ENCODE measurements around the gene EEFSEC.

EEFSEC gene

GRCh38 chr3:128182656-128183055 lies 29.4 kb downstream of the EEFSEC start:
- DNase-seq (ENCODE audit: low read depth): no peak

DNA sequence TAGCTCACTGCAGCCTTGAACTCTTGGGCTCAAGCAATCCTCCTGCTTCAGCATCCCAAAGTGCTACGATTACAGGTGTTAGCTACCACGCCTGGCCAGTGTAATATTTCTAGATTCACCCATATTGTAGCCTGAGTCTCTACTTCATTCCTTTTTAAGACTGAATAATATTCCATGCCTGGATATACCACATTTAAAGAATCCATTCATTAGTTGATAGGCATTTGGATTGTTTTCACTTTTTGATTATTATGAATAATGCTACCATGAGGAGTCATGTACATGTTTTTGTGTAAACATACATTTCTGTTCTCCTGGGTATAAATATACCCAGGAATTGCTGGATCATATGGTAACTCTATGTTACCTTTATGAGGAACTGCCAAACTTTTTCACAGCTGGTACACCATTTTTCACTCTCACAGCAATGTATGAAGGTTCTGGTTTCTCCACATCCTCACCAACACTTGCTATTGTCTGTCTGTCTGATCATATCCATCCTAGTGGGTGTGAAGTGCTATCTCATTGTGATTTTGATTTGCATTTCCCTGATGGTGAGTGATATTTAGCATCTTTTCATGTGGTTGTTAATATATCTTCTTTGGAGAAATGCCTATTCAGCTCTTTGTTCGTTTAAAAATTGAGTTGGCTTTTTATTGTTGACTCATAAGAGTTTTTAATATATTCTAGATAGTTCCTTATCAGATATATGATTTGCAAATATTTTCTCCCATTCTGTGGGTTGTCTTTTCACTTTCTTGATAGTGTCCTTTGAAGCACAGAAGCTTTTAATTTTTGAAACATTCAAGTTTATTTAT lies 32.6 kb downstream of the EEFSEC start:
- no peak for DNase-seq (ENCODE audit: low read depth)

- DNase-seq (ENCODE audit: low read depth): no peak
Observed at GRCh38 chr3:128187495-128187894, 34.2 kb downstream of the EEFSEC start.

- no peak for DNase-seq (ENCODE audit: low read depth)
Observed at GRCh38 chr3:128188326-128188725, 35.0 kb downstream of the EEFSEC start.

DNA sequence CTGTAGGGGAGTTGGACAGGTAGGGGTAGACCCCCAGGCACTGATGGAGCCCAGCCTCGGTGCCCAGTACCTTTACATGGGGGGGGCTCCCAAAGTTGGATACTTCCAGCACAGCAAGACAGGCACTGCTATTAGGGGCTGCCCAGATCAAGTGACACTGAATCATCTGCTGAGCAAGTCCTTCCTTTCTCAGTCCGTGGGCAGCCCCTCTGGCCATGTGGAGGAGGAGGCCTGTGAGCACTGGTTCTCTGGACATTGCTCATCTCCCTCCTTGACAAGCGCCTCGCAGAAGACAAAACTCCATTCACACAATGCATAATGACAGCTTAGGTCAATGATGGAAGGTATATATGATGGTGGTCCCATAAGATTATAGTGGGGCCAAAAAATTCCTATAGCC lies 35.7 kb downstream of the EEFSEC start:
- no peak for DNase-seq (ENCODE audit: low read depth)

DNA sequence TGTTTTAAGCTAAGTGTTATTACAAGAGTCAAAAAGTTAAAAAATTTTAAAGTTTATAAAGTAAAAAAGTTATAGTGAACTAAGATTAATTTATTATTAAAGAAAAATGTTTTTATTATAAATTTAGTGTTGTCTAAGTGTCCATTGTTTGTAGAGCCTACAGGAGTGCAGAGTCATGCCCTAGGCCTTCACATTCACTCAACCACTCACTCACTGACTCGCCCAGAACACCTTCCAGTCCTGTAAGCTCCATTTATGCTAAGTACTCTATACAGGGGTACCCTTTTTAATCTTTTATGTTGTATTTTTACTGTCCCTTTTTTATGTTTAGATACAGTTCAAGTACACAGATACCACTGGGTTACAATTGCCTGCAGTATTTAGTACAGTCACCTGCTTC lies 37.2 kb downstream of the EEFSEC start:
- DNase-seq (ENCODE audit: low read depth): peak; percentile 13

DNA sequence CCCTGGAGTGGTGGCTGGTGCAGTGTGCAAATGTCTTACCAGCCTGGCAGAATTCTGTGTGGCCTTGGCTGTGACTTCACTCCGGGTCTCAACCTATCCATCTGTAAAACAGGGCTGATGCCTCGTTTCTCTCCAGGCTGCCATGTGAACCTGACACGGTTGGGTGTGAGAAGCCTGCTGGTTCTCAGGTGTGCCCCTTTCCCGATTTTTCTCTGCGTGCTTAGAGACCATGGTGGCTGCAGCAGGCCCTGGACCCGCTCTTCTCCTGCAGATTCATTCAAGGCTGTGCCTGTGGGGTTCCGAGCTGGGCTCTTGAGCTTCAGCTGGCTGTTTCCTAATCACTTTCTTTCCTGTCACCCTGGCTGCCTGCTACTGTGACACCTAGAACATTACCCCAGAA lies 38.9 kb downstream of the EEFSEC start:
- DNase-seq (ENCODE audit: low read depth): no peak

DNA sequence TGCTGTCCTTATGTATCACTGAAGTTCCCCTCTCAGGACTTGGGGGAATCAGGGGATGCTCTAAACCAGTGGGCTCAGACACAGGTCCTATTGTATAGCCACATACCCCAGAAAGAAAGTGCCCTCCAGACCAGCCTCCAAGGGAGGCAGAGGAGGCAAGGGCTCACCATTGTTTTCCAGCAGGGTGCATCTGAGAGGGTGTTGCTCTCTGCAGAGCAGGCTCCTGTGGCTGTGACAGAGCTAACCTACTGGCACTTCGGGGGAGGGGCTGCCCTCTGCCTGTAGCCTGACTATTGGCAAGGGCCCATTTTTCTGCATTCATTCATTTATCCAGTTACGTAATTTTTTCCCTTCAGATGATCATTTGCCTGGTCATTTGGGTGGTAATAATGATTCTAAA lies 39.9 kb downstream of the EEFSEC start:
- no peak for DNase-seq (ENCODE audit: low read depth)

- no peak for DNase-seq (ENCODE audit: low read depth)
Observed at GRCh38 chr3:128194843-128195242, 41.6 kb downstream of the EEFSEC start.

- no peak for DNase-seq (ENCODE audit: low read depth)
Observed at GRCh38 chr3:128195369-128195768, 42.1 kb downstream of the EEFSEC start.

DNA sequence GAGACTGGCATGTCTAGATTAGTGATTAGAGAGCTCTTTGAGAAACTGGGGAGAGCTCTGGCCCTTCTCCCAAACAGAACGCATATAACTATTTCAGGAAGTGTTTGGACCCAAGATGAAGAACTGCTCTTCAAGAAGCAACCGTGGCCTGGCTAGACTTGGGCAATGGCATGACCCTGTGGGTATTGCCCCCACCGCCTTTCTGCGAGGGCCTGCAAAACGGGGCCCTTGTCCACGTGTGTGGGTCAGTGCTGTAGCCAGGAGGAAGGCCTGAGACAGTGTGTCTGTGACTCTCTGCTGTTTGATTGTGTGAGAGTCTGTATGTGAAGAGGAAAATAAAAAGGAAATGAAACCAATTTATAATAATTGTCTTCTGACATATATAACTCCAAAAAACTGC lies 42.5 kb downstream of the EEFSEC start:
- DNase-seq (ENCODE audit: low read depth): no peak

GRCh38 chr3:128196647-128197046 lies 43.4 kb downstream of the EEFSEC start:
- DNase-seq (ENCODE audit: low read depth): no peak

DNA sequence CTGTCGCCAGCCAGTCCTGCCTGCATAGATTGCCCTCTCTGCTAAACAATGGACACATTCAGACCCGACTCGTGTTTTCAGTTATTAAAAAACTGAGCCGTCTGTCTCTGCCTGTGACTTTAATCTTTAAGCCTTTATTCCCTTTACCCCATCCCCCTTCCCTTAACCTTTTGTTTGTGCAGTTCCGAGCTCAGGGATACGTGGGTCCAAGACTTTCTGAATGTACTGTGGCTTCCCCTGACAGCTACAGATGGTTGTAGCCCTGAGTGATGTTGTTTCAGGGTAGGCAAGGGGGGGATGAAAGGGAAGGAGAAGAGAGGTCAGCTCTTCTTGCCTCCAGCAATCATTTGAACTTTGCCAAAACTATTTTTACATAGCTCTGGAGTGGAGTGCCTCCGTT lies 44.6 kb downstream of the EEFSEC start:
- DNase-seq (ENCODE audit: low read depth): no peak

DNA sequence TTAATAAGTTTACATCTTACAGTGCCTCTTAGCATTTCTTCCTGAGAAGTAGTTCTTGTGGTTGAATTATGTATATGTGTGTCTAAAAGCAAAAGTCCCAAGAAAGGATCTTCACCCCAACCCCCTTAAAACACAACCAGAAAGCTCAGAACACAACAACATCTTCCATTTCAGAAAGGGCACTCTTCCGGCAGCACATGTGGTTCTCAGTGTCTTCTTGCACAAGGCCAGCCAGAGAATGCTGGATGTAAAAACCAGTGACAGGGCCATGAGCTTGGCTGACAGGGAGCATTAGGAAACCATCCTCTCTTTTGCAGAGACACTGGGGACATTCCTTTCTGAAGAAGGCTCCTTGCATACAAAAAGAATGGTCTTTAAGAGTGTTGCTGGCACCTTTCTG lies 45.0 kb downstream of the EEFSEC start:
- DNase-seq (ENCODE audit: low read depth): no peak

GRCh38 chr3:128199110-128199509 lies 45.8 kb downstream of the EEFSEC start:
- DNase-seq (ENCODE audit: low read depth): no peak

DNA sequence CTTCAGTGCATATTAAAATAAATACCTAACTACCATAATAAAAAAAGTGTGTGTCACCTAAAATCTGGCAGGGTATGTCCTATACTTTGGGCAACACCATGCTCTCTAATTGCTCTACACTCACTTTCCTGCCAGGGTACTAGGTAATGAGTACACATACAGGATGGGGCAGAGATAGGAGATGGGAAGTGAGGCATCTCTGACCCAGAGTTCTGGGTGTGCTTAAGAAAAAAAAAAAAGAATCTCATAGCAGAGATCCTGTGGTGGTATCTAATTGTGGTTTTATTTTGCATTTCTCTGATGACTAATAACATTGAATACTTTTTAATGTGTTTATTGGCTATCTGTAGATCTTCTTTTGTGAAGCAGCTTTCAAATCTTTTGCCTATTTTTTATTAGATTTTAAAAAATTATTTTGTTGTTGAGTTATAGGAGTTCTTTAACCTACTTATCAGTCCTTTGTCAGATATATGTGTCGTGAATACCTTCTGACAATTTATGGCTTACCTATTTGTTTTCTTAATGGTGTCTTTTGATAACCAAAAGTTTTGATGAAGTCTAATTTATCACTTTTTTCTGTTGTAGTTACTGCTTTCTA lies 48.0 kb downstream of the EEFSEC start:
- no peak for DNase-seq (ENCODE audit: low read depth)

DNA sequence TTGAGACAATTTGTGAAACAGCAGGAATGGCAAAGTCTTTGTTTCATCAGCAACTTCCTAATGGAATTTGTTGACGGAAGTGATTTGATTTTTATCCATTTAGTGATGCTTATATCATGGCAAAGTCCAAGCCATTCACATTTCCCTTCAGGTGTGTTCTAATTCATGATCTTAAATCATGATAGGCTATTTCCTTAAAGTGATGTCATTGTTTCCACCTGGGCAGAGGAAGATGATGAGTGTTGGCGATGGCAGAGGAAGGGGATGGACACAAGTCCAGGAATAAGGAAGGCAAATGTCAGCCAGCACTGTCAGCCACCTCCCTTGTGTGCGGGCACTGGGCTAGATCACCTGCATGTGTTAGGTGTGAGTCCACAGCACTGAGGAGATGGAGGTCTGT lies 49.9 kb downstream of the EEFSEC start:
- no peak for DNase-seq (ENCODE audit: low read depth)

DNA sequence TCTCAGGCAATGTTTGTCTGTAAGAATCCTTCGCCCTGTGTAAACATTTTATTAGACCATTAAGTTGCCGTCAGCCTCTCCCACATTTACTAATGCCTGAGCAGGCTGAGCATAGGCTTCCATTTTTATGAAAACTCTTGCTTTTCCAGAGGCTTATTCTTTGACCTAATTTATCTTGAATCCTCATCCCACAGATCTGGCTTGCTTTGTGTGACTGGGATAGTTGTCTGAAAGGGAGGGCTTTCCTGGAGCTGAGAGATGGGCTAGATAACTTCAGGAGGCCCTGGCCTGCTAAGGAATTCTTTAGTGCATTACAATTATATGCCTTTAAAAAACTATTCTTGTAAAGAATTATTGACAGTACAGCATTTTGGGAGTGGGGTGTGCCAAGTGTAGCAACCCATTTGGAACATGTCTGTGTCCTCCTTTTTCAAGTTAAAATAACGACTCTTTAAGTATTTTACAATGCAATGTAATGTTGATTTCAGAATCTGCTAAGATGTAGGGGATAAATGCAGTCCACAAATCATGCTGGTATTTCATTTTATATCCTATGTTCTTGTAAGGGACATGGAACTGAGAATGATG lies 52.4 kb downstream of the EEFSEC start:
- no peak for DNase-seq (ENCODE audit: low read depth)

DNA sequence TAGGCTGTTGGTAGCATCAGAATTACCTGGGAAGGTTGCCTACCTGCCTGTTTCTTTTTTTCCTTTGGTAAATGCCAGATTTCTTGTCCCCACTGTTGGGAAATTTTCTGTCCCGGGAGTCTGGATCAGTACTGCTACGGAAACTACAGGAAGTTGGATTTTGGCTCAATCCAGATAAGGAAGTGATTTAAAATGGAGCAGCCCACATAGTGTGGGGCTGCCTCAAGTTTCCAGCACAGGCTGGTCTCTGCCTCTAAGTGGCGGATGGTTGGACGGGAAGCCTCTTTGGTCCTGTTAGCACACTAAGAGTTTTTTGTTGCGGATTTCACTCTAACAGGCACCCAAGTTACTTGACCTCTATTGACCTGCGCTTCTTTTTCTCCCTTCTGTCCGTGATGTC lies 54.7 kb downstream of the EEFSEC start:
- no peak for DNase-seq (ENCODE audit: low read depth)

GRCh38 chr3:128210711-128211110 lies 57.4 kb downstream of the EEFSEC start:
- no peak for DNase-seq (ENCODE audit: low read depth)

- no peak for DNase-seq (ENCODE audit: low read depth)
Observed at GRCh38 chr3:128214056-128214455, 60.8 kb downstream of the EEFSEC start.

DNA sequence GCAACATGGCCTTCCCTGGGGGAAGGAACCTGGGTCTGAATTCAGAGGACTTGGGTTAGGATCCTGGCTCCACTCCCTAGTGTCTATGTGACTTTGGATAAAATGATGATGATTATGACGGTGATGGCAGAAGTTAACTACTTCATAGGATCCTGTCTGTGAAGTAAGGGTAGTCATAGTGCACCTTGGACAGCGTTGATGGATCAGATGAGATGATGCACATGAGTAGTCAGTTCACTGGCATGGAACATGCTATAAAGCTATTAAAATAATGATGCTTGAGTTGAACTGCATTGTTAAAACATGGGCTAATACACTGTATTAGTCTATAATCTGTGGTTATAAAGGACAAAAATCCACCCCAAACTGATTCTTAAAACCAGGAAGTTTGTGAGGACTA lies 62.0 kb downstream of the EEFSEC start:
- DNase-seq (ENCODE audit: low read depth): no peak

GRCh38 chr3:128215800-128216495 lies 62.7 kb downstream of the EEFSEC start:
- no peak for DNase-seq (ENCODE audit: low read depth)

Measured in amniotic epithelial cell (primary cell).